GM04503 (cell line): Measurements from ENCODE around the gene KRTAP17-1.
"Not testable (repeated sequence)": the region's sequence is repeated elsewhere in the genome, so short reads cannot be mapped to it uniquely, and the experiment has no call there.

Experiments used
- DNase-seq: peaks from one replicate; pipeline ENCODE4 v3.0.0-alpha.2; 2012; ENCODE audit warnings: low read depth

KRTAP17-1 gene

GRCh38 chr17:41315204-41315794, at the start of gene KRTAP17-1:
KRTAP17-1 (minus strand) TSS chr17:41315710; CDS start chr17:41315650, 60 bp downstream.
- no peak for DNase-seq

GRCh38 chr17:41363881-41364280, 48.4 kb upstream of the KRTAP17-1 start:
- DNase-seq: no peak

GRCh38 chr17:41360296-41360995, 44.9 kb upstream of the KRTAP17-1 start:
- no peak for DNase-seq

- no peak for DNase-seq
Measured at GRCh38 chr17:41354536-41354935, 39.0 kb upstream of the KRTAP17-1 start.

- DNase-seq: no peak
Measured at GRCh38 chr17:41352597-41353366, 37.3 kb upstream of the KRTAP17-1 start.

- DNase-seq: no peak
Measured at GRCh38 chr17:41351177-41351576, 35.7 kb upstream of the KRTAP17-1 start.

GRCh38 chr17:41350381-41350878, 34.9 kb upstream of the KRTAP17-1 start, which contains the start of gene KRT33A:
KRT33A (minus strand) TSS chr17:41350828; CDS start chr17:41350767, 61 bp downstream.
- not testable (repeated sequence) for DNase-seq

- no peak for DNase-seq
Measured at GRCh38 chr17:41347869-41348760, 32.6 kb upstream of the KRTAP17-1 start.

GRCh38 chr17:41346421-41346820, 30.9 kb upstream of the KRTAP17-1 start:
- DNase-seq: not testable (repeated sequence)

- no peak for DNase-seq
Measured at GRCh38 chr17:41345992-41346391, 30.5 kb upstream of the KRTAP17-1 start.

GRCh38 chr17:41343029-41343428, 27.5 kb upstream of the KRTAP17-1 start:
- no peak for DNase-seq

GRCh38 chr17:41340934-41341861, 25.7 kb upstream of the KRTAP17-1 start:
- no peak for DNase-seq

GRCh38 chr17:41340494-41340893, 25.0 kb upstream of the KRTAP17-1 start:
- no peak for DNase-seq

- DNase-seq: no peak
Measured at GRCh38 chr17:41339571-41340172, 24.2 kb upstream of the KRTAP17-1 start.

GRCh38 chr17:41338961-41339485, 23.5 kb upstream of the KRTAP17-1 start:
- DNase-seq: peak; percentile 48

GRCh38 chr17:41335747-41336146, 20.2 kb upstream of the KRTAP17-1 start:
- DNase-seq: no peak

GRCh38 chr17:41334385-41335305, 19.1 kb upstream of the KRTAP17-1 start:
- DNase-seq: no peak

GRCh38 chr17:41333836-41334235, 18.3 kb upstream of the KRTAP17-1 start:
- DNase-seq: no peak

GRCh38 chr17:41333098-41333497, 17.6 kb upstream of the KRTAP17-1 start:
- DNase-seq: no peak
